SIG-M5 (cell line): ENCODE results near the gene EIF1B.

Source experiments
- DNase-seq: peaks from one replicate; lab custom pipeline; 2025; lab: John Stamatoyannopoulos, UW

Gene EIF1B

DNA sequence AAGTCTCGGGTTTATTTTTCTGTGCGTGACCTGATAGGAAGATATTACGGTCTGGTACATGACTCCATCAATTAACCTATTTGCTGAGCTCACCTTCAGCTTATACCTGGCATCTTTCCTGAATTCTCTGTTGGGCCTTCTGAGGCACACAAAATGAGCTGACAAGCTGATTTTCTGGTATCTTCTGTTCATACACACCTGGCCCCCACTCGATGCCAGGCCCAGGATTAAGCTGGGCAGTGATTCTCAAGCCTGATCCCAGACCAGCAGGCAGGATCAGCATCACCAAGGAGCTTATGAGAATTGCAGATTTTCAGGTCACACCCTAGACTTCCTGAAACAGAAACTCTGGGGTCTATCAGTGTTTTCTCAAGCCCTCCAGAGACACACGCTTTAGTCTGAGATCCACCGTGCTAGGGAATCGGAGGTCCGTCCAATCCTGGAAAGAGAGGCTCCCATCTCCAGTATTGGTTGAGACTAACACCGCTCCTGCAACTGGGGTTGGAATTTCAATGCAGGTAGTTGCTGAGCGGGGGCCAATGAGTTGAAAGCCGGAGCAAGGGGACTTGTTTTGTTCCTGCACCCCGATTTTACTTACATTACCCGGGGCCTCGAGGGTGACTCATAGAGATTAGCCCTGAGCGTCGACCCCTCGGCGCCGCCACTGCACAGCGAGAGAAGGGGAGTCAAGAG, 636 bp upstream of the EIF1B start:
- DNase-seq: no peak

DNA sequence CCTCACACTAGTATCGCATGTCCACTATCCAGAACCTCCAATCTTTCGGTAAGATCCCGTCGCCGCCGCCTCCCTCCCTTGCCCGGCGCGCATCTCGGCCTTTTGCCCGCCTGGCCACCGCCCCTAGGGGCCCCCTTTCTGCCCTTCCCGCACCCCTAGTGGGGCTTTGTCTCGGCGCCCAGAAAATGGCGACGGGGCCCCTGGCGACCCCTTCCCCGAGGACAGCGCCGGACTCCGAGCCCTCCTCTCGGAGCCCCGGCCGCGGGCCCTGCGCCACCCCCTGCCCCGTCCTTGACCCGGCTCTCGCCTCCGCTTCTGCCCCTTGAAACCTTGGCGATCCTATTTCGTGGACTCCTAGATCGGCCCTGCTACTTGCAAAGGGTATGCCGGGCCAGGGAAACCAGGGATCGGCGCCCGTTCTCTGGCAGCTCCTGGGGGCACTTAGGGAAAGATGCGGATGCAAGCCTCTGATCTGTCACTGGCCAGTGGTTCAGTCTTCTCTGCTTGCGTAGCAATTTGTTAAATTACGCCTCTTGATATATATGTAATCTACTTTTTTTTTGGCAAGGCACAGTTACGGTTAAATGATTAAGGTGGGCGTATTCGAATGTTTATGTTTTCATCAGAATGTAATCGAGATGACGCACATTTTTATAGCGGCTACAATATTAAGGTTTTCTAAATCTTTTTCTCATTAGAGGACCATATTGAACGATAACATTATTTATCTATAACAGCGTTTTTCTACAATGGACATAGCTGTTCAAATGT, 603 bp downstream of the EIF1B start:
- DNase-seq: no peak

DNA sequence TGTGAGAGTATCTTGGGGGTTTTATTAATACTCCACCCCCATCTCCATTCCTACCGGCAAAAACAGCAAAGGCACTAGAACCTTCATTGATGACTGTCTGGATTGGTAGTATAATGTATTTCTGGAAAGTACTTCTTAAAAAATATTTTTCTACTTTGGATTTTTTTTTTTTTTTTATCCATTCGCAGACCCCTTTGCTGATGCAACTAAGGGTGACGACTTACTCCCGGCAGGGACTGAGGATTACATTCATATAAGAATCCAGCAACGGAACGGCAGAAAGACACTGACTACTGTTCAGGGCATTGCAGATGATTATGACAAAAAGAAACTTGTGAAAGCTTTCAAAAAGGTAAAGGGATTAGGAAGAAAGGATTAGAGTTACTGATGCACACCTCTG, 1.2 kb downstream of the EIF1B start:
- DNase-seq: no peak

DNA sequence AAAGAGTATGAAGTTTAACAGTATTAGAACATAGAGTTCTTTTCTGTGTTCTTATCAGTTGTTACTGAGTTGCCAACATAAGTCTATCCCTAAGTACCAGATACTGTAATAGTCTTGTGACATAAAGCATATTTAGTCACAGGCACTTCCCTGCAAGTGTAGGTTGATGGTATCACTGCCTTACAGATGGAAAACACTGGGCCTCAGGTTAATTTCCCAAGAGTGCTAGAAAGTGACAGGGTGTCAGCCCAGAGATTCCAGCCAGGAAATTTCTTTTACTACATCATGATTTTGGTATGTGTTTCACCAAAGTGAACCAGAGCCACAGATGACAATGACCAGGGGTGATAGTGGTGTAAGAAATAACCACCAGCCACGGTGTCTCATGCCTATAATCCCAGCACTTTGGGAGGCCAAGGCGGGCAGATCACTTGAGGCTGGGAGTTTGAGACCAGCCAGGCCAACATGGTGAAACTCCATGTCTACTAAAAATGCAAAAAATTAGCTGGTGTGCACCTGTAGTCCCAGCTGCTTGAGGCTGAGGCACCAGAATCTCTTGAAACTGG, 3.2 kb downstream of the EIF1B start:
- DNase-seq: no peak

DNA sequence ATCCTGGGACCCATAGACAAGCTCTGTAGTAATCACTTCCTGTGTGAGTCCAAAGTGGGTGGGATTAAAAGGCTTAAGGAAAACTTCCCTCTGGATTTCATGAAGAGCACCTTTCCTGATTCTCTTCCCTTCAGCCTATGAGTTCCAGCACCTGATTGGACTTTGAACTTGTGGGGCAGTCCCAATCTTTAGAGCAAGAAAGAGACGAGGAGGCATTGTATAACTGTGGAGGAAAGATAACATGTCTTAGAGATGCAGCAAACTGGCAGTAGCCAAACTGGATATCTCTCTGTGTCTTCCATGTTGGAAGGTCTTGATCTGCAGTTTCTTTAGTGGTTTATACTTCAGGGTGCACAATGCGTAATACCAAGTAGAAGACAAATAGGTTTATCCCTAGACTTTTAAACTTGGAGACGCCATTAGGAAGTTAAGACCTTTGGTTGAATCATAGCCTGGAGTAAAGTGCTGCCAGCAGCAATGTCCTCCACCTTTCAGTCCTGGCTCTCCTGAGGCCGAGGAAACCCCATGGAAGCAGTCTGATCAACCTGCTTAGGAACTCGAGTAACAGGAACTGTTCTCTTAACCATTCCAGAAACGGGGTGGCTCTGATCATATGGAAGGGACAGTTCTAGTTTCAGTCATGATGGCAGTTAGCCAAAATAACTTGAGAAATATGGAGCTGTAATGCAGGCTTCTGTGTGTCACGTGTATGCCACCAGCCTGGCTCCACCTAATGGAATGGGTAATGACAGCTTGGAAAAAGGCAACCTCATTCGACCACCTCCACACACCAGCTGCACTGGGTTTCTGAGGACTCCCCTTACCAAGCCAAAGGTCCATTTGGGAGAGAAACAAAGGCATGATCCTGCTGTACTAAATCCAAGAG, 4.7 kb downstream of the EIF1B start:
- DNase-seq: no peak

DNA sequence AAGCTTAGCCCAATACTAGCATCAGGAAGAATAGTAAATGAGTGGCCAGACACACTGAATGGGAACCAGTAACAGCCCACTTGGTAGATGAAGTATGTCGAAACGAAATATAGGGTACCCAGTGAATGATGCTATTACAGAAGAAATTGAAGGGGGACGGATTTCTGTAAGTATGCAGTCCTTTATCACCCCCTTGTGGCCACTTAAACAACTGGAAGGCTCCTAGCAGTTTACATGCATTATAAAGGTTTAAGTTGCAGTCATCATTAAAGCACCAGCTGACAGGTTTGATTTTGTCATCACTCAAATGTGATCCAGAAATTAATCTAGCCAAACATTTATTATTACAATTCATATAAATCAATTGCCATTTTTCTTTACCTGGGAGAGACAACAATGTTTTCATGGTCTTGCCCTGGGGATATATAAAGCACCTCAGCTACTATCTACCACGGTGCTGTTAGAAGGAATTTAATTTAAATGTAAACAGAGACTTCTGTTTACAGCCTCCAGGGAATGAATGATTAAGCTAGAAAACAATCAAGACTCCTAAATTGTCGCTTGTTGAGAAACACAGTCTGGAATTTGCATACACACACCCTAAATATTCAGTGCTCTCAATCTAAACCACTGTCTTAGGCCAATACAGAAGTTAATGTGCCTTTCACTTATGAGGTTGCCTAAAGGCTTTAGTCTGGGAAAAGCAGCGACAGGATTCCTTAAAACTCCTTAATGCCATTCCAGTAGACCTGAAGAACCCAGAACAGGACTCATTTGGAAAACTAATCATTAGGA, 7.8 kb downstream of the EIF1B start:
- DNase-seq: peak; percentile 16

DNA sequence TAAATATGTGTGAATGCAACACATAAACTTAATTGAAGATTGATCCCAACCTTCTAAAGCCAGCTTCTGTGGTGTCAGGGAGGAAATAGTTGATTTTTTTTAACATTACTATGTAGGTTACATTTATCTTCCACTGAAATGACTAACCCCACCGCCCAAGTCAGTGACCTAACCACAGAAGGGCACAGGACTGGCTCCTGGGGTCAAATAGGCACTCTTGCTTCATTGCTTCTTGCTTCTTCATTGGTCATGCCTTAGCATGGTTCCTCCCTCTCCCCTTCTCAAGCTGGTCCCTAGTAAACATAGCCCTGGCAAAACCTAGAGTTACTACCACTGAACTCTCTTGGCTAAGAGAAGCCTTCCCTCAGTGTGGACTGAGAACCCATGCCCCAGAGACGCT, 12.3 kb downstream of the EIF1B start:
- no peak for DNase-seq

DNA sequence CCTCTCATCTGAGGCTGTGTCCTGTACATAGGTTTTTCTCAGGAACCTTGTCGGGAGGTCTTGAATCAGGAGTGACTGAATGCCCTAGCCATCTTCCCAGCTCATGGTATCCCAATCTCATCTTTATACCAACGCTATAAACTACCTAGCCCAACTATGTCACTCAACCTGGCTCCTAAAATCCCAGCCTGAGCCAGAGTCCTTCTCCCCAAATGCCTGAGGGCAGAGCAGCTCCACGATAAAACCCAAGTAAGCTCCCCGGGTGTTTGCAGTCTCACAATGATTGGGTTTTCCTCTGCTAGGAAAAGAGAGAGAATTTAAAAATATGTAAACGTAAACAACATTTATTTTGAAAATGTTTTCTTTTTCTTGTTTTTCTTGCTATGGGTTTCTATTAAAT, 14.4 kb downstream of the EIF1B start:
- DNase-seq: no peak

DNA sequence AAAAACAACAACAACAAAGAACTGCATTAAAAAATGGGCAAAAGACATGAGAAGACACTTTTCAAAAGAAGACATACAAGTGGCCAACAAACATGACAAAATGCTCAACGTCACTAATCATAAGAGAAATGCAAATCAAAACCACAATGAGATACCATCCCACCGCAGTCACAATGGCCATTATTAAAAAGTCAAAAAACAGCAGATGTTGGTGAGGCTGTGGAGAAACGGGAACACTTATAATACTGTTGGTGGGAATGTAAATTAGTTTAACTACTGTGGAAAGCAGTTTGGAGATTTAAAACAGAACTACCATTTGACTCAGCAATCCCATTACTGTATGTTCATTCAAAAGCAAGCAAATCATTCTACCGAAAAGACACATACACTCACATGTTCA, 15.1 kb downstream of the EIF1B start:
- no peak for DNase-seq

DNA sequence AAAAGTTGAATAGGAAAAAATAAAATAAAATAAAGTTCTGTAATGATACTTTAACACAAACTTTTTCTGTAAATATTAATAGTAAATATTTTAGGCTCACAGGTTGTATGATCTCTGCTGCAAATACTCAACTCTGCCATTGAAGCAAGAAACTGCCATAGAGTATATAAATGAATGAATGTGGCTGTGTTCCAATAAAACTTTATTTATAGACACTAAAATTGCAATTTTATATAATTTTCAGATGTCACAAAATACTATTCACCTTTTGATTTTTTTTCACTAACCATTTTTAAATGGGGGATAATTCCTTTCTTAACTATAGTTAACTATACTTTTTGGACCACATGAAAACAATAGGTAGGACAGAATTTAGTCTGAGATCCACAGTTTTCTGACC, 16.0 kb downstream of the EIF1B start:
- no peak for DNase-seq

DNA sequence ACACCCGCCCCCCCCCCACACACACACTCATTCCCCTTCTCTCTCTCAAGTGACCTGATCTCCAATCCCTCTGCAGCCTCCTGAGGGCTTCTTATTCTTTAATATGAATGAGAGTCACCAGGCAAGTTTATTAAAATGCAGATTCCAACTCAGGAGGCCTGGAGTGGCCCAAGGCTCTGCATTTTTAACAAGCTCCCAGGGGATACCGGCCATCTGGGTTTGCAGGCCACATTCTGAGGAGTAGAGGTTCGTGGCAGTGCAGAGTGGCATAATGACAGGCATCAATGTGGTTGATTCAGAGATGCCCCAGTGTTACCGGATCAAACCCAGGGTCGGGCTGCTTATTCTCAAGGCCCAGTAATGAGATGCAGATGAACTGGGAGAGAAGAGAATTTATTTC, 18.9 kb downstream of the EIF1B start:
- DNase-seq: no peak

DNA sequence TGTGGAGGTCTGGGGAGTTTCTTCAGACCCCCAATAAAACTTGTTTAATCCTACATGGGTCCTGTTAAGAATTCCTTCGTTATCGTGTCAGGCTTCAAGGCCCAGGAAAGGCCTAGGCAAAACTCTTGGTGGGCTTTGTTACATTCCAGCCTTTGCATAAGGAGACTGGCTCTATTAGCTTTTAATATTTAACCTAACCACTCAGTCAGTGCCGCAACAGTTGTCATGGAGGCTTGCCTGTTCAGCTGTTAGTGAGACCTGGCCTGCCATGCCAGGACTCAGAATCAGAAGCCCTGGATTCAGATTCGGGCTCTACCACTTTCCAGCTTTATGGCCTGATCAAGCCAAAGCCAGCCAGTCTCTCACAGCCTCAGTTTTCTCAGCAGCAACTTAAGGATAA, 19.6 kb downstream of the EIF1B start:
- no peak for DNase-seq

DNA sequence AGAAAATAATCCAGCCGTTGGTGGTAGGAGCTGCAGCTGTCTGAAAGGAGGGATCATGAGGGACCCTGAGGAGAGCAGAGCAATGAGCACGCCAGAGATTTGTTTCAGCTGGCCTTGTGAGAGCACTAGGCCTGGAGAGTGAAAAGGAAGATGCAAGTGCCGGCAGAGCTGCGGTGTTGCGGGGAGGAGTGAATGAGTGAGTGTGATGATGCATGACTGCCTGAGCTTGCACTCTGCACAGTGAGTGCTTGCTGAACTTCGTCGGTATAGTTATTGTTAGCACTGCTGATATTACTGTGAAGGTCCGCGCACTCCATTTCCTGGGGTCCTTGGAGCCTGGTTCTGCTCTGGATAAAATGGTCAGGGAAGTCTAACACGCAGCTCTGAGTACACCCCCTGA, 23.2 kb downstream of the EIF1B start:
- DNase-seq: no peak

DNA sequence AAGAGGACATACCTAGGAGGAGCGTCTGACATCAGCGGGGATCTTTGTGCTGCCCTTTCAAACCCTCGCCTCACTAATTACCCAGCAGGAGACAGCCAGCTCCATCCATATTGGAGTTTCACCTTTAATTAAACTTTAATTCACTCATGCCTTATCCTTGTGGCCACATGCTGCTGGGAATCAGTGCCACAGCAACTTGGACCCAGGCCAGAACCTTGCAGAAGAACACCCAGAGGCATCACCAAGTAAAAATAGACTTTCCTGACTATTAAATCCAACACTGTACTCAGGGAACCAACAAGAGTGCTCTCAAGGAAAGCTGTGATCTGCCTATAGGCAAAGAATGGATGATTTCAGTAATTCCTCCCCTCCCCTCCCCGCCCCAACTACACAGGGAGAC, 23.9 kb downstream of the EIF1B start:
- no peak for DNase-seq

DNA sequence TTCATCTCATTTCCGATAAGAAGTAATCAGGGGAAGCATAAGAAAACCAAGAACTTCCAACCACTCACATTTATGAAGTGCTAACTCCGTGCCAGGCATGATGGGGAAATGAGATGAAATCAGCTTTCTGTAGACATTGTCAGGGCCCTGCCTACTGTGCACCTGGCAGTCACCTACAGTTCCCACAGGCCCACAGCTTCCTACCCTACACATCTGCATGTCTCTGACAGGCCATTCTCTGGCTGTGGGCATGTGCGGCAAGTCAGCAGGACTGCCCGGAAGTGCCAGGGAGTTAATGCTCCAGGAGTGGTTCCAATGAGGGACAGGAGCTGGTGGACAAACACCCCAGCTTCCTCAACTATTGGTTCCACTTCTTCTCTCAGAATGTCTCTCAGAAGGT, 24.3 kb downstream of the EIF1B start:
- DNase-seq: no peak

DNA sequence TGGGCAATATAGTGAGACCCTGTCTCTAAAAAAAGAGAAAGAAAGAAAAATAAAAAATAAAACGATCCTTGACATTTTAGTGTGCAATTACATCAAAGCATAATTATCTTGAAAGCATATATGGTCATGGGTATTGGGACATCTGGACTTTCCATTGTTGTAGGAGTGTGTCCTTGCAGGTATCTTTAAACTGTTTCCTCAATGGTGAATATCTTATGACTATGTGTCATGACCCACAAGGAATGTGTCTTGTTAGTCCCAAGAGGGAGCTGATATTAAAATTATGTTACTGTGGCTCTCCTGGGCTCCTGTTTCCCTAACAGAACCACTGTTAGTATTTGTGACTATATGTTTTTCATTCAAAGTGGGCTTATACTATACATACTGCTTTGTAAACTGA, 26.6 kb downstream of the EIF1B start:
- no peak for DNase-seq

DNA sequence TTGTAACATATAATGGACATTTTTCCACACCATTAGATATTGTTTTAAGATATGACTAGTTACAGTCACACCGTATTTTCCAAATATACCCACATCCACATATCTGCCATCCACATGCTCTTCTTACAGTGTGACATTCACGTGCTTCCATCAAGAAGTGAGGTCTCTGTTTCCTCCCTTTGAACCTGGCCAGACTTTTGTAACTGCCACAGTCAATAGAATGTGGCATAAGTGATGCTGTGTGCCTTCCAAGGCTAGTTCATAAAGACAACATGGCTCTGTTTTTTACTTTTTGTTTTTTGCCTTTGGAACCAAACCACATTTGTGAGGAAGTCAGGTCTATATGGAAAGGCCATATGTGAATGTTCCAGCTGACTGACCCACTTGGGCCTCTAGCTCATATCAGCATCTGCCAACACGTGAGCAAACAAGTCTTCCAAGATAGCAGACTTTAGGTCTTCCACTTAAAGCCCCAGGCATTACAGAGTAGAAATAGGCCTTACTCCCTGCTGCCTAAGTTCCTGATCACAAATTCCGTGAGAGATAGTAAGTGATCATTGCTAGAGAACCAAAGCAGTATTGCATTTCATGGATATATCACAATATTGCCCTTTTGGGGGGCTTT, 27.1 kb downstream of the EIF1B start:
- DNase-seq: no peak

DNA sequence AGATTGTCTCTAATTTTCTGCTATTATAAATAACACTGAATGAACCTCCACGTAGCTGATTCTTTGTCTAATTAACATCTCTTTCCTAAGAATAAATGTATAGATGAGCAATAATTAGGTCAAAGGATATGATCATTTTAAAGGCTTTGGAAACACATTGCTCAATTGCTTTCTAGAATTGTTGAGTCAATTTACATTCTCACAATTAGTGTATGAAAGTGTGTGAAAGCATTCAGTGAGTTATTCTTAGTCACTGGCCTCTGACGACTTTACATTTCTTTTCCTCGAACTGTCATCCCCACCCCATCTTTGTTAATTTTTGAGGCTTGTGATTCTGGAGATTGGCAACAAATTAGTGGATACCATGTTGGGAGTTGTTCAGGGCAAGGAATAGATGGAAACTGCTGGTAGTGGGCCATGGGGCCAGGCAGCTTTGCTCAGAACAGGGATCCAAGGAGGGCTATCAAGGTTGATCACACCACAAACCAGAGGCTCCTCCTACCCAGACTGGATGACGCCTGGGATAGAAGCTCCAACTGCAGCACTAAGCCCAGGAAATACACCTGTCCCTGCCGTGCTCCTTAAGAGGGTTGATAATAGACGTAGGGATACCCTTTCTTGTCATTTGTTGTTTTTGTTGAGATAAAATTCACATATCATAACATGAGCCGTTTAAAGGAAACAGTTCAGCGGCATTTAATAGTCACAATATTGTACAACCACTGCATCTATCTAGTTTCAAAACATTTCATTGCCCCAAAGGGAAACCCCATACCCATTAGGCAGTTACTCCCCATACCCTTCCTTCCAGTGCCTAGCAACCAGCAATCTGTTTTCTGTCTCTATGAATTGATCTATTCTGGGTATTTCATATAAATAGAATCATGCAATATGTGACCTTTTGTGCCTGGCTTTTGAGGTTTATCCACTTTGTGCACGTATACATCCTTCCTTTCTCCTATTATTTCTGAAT, 27.9 kb downstream of the EIF1B start:
- DNase-seq: no peak

DNA sequence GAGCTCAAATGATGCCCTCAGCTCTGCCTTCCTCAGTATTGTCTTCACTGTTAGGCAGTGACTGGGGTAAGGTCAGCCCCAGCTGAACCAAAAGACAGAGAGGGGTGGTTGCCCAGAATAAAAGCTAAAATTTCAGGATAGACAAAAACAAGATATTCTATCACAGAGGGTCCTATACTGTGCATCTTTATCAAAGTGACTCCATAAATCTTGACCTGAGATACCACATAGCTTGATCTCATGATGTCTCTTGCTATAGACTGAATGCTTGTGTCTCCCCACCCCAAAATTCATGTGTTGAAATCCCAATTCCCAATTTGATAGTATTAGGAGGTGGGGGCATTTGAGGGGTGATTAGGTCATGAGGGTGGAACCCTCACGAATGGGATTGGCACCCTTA, 30.4 kb downstream of the EIF1B start:
- no peak for DNase-seq

DNA sequence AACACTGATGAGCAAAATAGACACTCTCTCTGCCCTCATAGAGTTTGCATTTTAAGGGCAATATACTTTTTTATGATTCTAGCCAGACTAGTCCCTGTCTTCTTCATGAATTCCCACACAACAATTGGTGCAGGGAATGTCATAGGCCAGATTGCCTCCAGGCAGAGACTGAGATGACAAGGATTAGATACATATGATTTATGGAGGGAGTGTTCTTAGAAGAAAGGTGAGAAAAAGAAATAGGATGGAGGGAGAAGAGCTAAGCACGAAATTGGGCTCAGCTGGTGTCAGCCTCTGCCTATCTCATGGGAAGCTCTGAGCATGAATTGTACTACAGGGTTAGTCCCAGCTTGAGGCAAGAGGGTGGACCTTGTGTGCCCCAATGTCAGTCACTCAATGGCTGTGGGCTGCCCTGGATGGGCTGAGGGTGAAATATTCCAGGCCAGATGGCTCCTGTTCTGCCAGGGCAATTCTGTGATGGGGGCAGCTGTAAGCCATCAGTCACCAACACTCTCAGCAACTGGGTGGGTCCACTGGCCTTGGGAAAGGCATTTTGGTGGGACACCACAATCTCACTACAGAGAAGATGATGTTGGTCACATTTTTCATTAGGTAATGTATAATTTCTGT, 31.1 kb downstream of the EIF1B start:
- no peak for DNase-seq
